HepG2 (cell line): Measurements from ENCODE around the gene PPDPF. TPM values are rescaled to one million over a fixed set of nuclear protein-coding genes. Genes with fewer than 3 reads are reported as not detected.

ENCODE experiments used
- ASH2L ChIP-seq: fragments of 300-600, 200-600 bp; sonication (generic); IDR thresholded peaks from 2 replicates; pipeline ENCODE4 v1.7.0; 2017; ENCODE audit warnings: low read depth, mild to moderate bottlenecking, moderate library complexity, mixed read lengths, low read length; ENCODE audit not compliant: insufficient read length
- BHLHE40 ChIP-seq: IDR thresholded peaks from 2 replicates; pipeline ENCODE4 v1.6.1; 2011; ENCODE audit warnings: low read length, improper control_type of control experiment
- CSRNP2 ChIP-seq: sonication (generic); formaldehyde crosslinking; conservative IDR thresholded peaks from 2 replicates; pipeline ENCODE4 v1.8.0; 2022; ENCODE audit warnings: low read depth, missing genetic modification reagents
- FOSL2 ChIP-seq: sonication (generic); formaldehyde crosslinking; IDR thresholded peaks from 2 replicates; pipeline ENCODE4 v1.4.0; 2020; ENCODE audit warnings: missing genetic modification reagents
- FOXM1 ChIP-seq: sonication (generic); formaldehyde crosslinking; IDR thresholded peaks from 2 replicates; pipeline ENCODE4 v1.5.0; 2020; ENCODE audit warnings: missing genetic modification reagents
- JARID2 ChIP-seq: sonication (generic); formaldehyde crosslinking; IDR thresholded peaks from 2 replicates; pipeline ENCODE4 v1.8.1; 2023; ENCODE audit warnings: missing genetic modification reagents, inconsistent platforms; ENCODE audit not compliant: insufficient replicate concordance
- JUND ChIP-seq: sonication (generic); formaldehyde crosslinking; IDR thresholded peaks from 2 replicates; pipeline ENCODE4 v1.8.0; 2022; ENCODE audit warnings: mild to moderate bottlenecking, missing genetic modification reagents
- SP5 ChIP-seq: IDR thresholded peaks from 2 replicates; pipeline ENCODE4 v1.6.1; 2016; ENCODE audit warnings: low read depth, borderline replicate concordance
- ZBTB39 ChIP-seq: sonication (generic); formaldehyde crosslinking; IDR thresholded peaks from 2 replicates; pipeline ENCODE4 v1.5.0; 2020; ENCODE audit warnings: missing genetic modification reagents
- ZMYM3 ChIP-seq: sonication (generic); formaldehyde crosslinking; IDR thresholded peaks from 2 replicates; pipeline ENCODE4 v1.5.1; 2020; ENCODE audit warnings: mild to moderate bottlenecking, missing genetic modification reagents
- ZNF512 ChIP-seq: sonication (generic); formaldehyde crosslinking; IDR thresholded peaks from 2 replicates; pipeline ENCODE4 v1.4.0; 2020; ENCODE audit warnings: mild to moderate bottlenecking, missing genetic modification reagents
- ZNF576 ChIP-seq: sonication (generic); formaldehyde crosslinking; IDR thresholded peaks from 2 replicates; pipeline ENCODE4 v1.4.0; 2020; ENCODE audit warnings: mild to moderate bottlenecking, missing genetic modification reagents
- ZNF768 ChIP-seq: sonication (generic); formaldehyde crosslinking; IDR thresholded peaks from 2 replicates; pipeline ENCODE4 v1.4.0; 2020; ENCODE audit warnings: missing genetic modification reagents
- ZNF792 ChIP-seq: IDR thresholded peaks from 2 replicates; pipeline ENCODE4 v1.6.1; 2016
- polyA plus RNA-seq, 8 experiments: library from polyadenylated mRNA; depleted of rRNA in 3 of 8; stranded (reverse) in 7 of 8; unstranded in 1 of 8; fragments of >200 nt; fragmentation: Illumina TruSeq in 4 of 8; extraction: Trizol in 4 of 8; gene quantifications; 2 replicates each; pipeline versions ENCODE4 v1.2.1 to v1.2.3, GENCODE V29; 2011 to 2016; ENCODE audit warnings: low read depth in 4 of 8, missing spikeins in 1 of 8, mixed read lengths in 1 of 8; ENCODE audit not compliant: insufficient read depth in 1 of 8
- total RNA-seq, 5 experiments: library from RNA; depleted of rRNA; stranded (reverse); fragments of >200 nt; fragmentation: Illumina TruSeq; extraction: Trizol; gene quantifications; 2 replicates each; pipeline ENCODE4 v1.2.3, GENCODE V29; 2016; ENCODE audit warnings: low read depth in 1 of 5

The PPDPF gene
- total and polyA plus RNA-seq, 2 of the 13 experiments (the other 11 are each of a cell fraction or from before 2014, with no cell fraction given), result 1.8 to 7.0 TPM

GRCh38 chr20:63539441-63540370, 19.1 kb downstream of the PPDPF start (continued):
- TF ChIP-seq ZNF768 (CRISPR knock-in tag), result no peak
- TF ChIP-seq ZMYM3 (CRISPR knock-in tag), result no peak
- TF ChIP-seq SP5 (CRISPR knock-in tag), result no peak
- no peak for TF ChIP-seq FOSL2 (CRISPR knock-in tag)
- no peak for TF ChIP-seq FOXM1 (CRISPR knock-in tag)
- TF ChIP-seq BHLHE40, result no peak
- TF ChIP-seq ZNF512 (CRISPR knock-in tag), result no peak
- TF ChIP-seq JARID2 (CRISPR knock-in tag), result no peak
- no peak for TF ChIP-seq CSRNP2 (CRISPR knock-in tag)
- no peak for TF ChIP-seq ZBTB39 (CRISPR knock-in tag)
- TF ChIP-seq ASH2L, result no peak
- TF ChIP-seq ZNF792 (CRISPR knock-in tag), result no peak
- TF ChIP-seq JUND (CRISPR knock-in tag), result no peak
- 0 out of 2 replicates have a peak, but pooled peaks have one; percentile 46 for TF ChIP-seq ZNF576 (CRISPR knock-in tag)
- TF ChIP-seq, all 625 proteins: peak for 4
